IPS-NIHi7 (cell line): ENCODE measurements around the gene SLC22A7.

ENCODE experiments used
- DNase-seq: peaks from one replicate; pipeline ENCODE4 v3.0.0; 2012; ENCODE audit warnings: mixed read lengths; ENCODE audit errors: extremely low spot score

SLC22A7 gene

GRCh38 chr6:43283905-43284304, 14.2 kb upstream of the SLC22A7 start:
- no peak for DNase-seq

- no peak for DNase-seq
These were observed 12.9 kb upstream of the SLC22A7 start for GRCh38 chr6:43284991-43285781.

DNA sequence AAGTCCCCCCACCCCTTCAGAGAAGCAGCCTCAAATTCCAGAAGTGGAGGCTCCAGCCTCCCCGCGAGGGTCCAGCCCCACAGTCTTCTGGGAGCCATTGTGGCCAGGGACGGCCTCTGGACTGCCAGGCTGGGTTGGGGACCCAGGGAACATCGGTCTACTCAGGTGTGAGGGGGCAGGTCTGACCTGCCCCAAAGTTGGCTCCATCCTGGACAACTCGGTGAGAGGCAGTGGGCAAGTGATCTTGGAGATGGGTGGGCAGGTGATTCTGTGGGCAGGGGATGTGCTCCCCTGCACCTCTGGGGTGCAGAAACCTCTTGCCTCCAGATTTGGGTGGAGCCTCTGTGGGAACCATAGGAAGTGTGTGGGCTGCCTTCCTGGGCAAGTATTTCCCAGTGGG, 12.2 kb upstream of the SLC22A7 start:
- DNase-seq, result no peak

GRCh38 chr6:43286456-43286979, 11.5 kb upstream of the SLC22A7 start:
- DNase-seq, result no peak

DNA sequence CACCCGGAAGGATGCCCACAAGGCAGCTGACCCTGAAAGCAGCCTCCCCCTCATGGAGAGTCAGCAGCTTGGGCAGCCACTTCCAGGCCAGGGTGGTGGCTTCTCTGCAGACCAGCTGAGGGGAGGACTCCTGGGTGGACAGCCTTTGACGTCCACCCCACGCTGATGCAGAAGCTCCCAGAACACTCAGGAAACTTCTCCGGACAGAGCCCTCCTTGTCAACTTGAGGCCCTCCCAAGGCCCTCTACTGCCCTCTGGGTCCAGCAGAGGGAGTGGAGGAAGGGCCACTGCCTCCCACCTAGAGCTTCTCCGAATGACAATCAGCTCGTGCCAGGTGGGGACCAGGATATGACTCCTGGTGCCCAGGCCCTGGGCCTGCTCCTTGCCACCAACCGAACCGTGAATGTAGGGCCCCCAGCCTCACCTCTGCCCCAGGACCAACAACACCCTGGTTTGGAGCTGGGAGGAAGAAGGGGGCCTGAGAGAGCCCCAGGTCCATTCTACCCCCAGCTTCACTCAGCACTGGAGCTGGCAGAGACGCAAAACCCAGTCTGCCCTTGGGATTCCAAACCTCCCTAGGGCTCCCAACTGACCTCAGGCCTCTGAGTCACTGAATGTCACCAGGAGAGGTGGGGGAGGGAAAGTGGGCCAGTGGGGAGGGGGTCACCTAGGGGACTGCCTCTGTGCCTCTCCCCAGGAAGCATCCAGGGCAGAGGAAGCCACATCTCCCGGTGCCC, 10.9 kb upstream of the SLC22A7 start:
- DNase-seq, result peak; percentile 71

DNA sequence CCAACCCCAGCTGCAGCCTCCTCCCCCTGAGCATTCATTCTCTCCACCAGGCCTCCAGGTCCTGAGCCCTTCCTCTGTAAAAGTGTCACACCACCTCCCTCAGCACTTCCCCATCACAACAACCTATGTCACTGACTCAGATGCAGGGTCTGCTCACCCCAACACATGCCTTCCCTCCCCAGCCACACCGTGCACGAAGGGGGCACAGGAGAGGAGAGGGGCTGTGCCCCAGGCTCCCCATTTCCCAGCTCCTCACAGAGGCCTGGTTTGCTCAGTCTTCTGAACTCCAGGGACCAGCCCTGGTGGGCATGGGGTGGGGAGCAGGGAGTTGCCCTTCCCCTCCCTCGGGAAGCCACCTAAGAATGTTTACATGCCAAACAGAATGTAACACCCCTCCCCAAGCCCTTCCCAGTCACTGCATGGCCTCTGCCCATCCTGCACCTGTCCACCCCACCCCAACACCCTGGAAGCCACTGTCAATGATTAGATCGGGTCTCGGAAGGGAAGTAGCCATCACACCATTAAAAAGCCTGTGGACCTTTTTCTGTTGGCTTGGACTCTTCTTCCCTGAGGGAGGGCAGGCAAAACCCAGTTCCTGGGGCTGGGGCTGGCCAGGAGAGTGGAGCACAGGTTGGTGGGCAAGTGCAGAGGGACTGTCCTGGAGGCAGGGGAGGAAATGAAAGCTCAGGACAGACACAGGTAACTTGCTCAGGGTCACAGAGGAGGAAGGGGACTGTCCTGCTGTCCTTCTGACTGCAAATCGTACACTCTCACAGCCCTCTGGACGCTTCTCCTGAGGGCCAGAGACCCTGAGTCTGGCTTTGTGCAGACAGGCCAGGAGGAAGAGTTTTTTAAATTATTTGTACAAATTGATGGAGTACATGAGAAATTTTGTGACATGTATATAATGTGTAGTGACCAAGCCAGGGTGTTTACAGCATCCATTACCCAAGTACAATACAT, 10.1 kb upstream of the SLC22A7 start:
- DNase-seq, result no peak

DNA sequence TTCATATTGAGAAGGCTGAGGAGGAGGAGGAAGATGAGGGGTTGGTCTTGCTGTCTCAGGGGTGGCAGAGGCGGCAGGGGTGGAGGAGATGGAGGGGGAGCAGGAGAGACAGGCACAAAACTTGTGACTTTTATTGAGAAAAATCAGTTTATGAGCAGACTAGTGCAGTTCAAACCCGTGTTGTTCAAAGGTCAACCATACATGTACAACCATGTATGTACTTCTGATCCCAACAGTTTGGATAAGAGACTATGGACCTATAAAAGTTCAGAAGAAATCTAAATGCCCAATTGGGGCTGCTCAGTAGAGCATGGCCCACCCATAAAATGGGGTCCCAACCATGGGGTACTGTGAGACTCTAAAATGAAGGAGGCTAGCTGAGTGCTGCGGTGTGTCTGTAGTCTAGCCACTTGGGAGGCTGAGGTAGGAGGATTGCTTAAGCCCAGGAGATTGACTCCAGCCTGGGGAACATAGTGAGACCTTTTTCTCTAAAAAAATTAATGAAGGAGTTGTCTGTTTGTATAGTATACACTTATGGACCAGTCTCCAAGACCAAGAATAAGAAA, 7.6 kb upstream of the SLC22A7 start:
- DNase-seq, result no peak

DNA sequence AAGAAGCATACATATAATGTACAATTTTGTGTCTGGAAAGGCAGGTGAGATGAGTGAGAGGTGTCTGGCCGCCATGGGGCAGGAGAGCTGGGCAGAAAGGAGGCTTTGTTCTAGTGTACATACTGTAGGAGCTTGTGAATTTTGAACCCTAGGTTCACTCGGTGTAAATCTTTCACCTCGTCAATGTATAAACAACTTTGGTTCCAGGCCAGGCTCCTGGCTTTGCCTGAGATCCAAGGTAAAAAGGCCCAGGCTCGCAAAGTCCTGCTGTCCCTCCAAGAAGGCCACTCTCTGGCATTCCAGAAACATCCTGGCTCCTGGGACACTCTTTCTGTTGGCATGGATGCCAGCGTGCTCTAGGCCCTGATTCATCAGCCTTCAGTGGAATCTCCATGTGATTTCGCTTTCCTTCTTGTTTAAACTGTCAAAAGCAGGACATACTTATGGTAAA, 7.1 kb upstream of the SLC22A7 start:
- no peak for DNase-seq

- DNase-seq, result no peak
These were observed 6.4 kb upstream of the SLC22A7 start for GRCh38 chr6:43291708-43292107.

DNA sequence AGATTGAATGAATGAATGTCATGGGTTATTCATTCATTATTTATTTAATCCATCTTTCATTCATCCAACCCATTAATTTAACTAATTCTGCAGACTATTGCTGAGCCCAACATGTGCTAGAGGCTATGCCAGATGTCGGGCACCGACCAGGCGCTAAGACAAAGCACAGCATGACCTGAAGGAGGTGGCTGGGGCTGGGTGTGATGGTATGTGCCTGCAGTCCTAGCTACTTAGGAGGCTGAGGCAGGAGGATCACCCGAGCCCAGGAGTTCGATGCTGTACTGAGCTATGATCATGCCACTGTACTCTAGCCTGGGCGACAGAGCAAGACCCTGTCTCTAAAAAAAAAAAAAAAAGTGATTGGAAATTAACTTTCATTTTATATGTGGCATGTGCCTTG, 5.7 kb upstream of the SLC22A7 start:
- no peak for DNase-seq

DNA sequence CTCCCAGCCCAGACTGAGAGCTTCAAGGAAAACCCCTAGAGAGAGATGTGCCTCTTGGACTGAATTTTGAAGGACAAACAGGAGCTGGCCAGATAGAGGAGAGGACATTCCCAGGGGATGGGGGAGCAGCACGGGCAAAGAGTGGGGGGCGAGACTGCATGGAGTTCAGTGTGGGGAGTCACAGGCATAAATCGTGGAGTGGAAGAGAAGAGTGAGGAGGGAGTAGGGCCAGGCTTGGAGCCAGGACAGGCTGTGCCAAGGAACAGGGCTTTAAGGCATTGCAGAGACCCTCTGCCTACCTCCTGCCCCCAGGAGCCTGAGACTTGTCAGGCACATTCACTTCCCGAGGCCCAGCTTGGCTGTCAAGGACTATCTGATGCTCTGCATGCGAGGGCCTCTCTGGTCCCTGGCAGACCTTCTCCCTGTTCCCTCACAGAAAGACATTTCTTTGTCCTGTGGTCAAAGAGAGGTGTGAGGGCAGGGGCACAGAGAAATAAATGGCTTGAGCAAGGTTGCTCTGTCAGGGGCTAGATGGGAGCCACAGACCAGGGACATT, 5.2 kb upstream of the SLC22A7 start:
- DNase-seq, result no peak

GRCh38 chr6:43293698-43294097, 4.4 kb upstream of the SLC22A7 start:
- no peak for DNase-seq

DNA sequence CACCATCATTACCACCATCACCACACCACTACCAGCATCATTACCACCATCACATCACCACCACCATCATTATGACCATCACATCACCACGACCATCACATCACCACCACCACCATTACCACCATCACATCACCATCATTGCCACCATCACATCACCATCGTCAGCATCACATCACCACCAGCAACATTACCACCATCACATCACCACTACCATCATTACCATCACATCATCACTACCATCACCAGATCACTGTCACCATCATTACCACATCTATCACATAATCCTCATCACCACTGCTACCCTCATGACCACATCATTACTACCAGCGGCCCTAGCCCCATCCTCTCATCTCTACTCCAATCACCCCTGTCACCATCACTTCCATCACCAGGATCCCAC, 3.5 kb upstream of the SLC22A7 start:
- DNase-seq, result no peak

DNA sequence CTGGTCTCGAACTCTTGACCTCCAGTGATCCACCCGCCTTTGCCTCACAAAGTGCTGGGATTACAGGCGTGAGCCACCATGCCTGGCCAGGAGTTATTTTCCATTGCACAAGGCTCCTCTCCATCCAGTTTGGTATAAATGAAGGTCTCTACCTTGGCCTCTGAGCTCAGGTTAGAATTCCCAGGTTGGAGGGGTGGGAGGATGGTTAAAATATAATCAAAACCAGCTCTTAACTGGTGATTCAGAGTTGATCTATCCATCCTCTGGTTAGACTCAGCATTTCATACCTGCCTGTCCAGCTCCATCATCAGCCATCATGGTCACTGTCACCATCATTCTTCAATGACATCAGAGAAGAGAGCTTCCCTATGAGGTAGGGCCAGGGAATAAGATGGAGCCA, 2.6 kb upstream of the SLC22A7 start:
- DNase-seq, result no peak

DNA sequence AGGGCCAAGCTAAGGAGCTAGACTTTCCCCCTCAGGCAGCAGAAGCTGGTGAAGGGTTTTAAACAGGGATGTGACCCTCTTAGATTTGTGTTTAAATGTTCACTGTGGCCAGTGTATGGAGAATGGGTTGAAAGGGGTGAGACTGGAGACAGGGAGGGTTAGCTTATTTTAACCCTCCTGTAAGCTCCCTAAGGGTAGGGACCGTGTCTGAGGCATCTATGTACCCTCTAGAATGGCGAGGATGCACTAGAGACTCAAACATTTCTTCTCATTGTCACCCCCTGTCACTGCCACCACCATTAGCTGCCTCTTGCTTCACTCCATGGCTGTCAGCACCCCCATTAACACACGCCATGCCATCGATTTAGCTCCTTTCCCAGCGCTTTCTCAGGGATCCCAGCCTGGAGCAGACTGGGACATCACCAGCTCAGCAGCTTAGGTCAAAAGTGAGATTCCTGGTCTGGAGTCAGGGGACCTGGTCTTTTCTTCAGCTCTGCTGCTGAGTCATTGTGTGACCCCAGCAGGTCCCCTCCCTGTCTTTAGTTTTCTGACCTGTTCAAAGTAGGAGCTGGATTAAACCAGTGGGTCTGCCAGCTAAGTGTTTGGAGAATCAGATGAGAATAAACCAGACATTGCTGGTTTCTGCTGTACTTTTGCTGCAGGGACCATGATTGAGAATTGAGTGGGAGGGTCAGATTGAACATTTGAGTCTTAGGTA, 1.1 kb upstream of the SLC22A7 start:
- DNase-seq, result no peak

DNA sequence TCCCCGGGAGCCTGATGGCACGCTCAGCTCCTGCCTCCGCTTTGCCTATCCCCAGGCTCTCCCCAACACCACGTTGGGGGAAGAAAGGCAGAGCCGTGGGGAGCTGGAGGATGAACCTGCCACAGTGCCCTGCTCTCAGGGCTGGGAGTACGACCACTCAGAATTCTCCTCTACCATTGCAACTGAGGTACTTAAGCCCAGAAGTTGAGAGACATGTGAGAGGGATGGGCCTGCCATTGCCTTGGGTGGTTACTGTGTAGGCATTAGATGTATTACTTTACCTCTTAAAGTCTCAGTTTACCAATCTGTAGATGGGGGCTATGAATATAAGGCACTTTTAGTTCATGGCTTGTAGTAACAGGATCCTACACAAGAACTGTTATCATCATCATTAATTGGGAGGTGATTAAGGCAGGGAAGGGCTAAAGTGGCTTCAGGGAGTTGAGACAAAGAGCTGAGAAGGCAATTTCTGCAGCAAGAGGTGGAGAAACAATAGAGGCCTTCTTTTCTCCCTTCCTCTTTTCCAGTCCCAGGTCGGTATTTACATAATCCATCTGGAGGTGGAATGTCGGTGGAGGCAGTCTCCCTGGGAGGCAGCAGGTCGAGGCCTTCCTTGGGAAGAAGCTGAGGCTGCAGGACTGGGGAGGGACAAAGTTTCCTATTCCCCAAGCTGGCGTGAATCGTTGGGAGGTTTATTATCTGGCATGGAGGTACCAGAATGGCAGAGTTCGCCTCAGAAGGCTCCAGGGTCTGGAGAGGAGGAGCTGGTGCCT, 691 bp downstream of the SLC22A7 start:
- DNase-seq, result peak; percentile 7

- DNase-seq, result peak; percentile 8
These were observed 1.6 kb downstream of the SLC22A7 start for GRCh38 chr6:43299338-43300293.

- peak; percentile 8 for DNase-seq
These were observed 3.2 kb downstream of the SLC22A7 start for GRCh38 chr6:43301081-43301870.
